ENCODE results near the gene EXOC3.
"Not testable (repeated sequence)": the region's sequence is repeated elsewhere in the genome, so short reads cannot be mapped to it uniquely, and the experiment has no call there.

The EXOC3 gene

GRCh38 chr5:474840-475661 lies 32.1 kb downstream of the EXOC3 start:
- no peak for DNase-seq

- DNase-seq, result no peak
Observed at GRCh38 chr5:475704-476101, 32.7 kb downstream of the EXOC3 start.

- no peak for DNase-seq
Observed at GRCh38 chr5:476102-476813, 33.3 kb downstream of the EXOC3 start.

- DNase-seq, result no peak
Observed at GRCh38 chr5:476814-477175, 33.8 kb downstream of the EXOC3 start.

- no peak for DNase-seq
Observed at GRCh38 chr5:477247-477646, 34.3 kb downstream of the EXOC3 start.

GRCh38 chr5:477871-478270 lies 34.9 kb downstream of the EXOC3 start:
- no peak for DNase-seq

- no peak for DNase-seq
Observed at GRCh38 chr5:478369-478981, 35.5 kb downstream of the EXOC3 start.

- DNase-seq, result no peak
Observed at GRCh38 chr5:478982-479535, 36.1 kb downstream of the EXOC3 start.

GRCh38 chr5:479566-480319 lies 36.8 kb downstream of the EXOC3 start:
- no peak for DNase-seq

- no peak for DNase-seq
Observed at GRCh38 chr5:481347-481746, 38.4 kb downstream of the EXOC3 start.

GRCh38 chr5:482021-482420 lies 39.0 kb downstream of the EXOC3 start:
- no peak for DNase-seq

GRCh38 chr5:482506-482905 lies 39.5 kb downstream of the EXOC3 start:
- no peak for DNase-seq

- no peak for DNase-seq
Observed at GRCh38 chr5:483011-483410, 40.0 kb downstream of the EXOC3 start.

- DNase-seq, result no peak
Observed at GRCh38 chr5:483434-484140, 40.6 kb downstream of the EXOC3 start.

- DNase-seq, result no peak
Observed at GRCh38 chr5:484556-484955, 41.6 kb downstream of the EXOC3 start.

- no peak for DNase-seq
Observed at GRCh38 chr5:485113-485945, 42.4 kb downstream of the EXOC3 start.

GRCh38 chr5:485946-486491 lies 43.0 kb downstream of the EXOC3 start:
- no peak for DNase-seq

GRCh38 chr5:486597-486996 lies 43.6 kb downstream of the EXOC3 start:
- not testable (repeated sequence) for DNase-seq

- DNase-seq, result no peak
Observed at GRCh38 chr5:488241-488640, 45.3 kb downstream of the EXOC3 start.

GRCh38 chr5:488744-489688 lies 46.0 kb downstream of the EXOC3 start:
- no peak for DNase-seq
